Islet of Langerhans (tissue), 1 donor: ENCODE results near the gene TNFRSF12A.

Source experiments
- FAIRE-seq: peaks from one replicate; lab custom pipeline; 2011; peaks lifted over from hg19 to GRCh38; lab: Jason Lieb, UNC

TNFRSF12A gene

DNA sequence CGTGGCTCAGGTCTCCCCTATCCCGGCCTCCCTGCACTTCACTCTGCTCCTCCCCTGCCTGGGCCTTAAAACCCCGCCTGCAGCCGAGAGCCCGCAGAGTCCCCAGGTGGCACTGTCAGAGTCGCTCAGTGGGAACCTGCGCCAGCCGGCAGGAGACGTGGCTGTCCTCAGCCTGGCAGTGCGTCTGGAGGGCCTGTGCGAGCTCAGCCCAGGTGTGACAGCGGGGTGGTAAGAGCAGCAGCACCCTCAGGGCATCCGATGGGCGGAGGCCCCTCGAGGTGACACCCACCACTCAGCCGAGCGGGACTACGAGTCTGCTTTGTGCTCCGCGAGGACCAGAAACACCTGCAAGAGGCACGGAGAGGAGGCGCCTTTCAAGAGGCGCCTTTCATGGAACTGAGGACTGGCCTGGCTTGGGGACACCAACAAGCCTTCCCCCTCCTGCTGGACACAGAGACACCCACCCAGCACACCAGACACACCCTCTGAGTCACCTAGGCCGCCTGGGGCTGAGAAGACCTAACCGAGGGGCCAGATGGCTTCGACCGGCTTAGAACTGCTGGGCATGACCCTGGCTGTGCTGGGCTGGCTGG, 7.2 kb upstream of the TNFRSF12A start, which contains the start of gene CLDN9:
Gene CLDN9 (plus strand): TSS at position 96 of the 593 bp plus-strand sequence. CDS start 440 bp downstream, at position 536.
- FAIRE-seq: no peak

DNA sequence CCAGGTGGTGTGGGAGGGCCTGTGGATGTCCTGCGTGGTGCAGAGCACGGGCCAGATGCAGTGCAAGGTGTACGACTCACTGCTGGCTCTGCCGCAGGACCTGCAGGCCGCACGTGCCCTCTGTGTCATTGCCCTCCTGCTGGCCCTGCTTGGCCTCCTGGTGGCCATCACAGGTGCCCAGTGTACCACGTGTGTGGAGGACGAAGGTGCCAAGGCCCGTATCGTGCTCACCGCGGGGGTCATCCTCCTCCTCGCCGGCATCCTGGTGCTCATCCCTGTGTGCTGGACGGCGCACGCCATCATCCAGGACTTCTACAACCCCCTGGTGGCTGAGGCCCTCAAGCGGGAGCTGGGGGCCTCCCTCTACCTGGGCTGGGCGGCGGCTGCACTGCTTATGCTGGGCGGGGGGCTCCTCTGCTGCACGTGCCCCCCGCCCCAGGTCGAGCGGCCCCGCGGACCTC, 6.6 kb upstream of the TNFRSF12A start:
- FAIRE-seq: no peak

DNA sequence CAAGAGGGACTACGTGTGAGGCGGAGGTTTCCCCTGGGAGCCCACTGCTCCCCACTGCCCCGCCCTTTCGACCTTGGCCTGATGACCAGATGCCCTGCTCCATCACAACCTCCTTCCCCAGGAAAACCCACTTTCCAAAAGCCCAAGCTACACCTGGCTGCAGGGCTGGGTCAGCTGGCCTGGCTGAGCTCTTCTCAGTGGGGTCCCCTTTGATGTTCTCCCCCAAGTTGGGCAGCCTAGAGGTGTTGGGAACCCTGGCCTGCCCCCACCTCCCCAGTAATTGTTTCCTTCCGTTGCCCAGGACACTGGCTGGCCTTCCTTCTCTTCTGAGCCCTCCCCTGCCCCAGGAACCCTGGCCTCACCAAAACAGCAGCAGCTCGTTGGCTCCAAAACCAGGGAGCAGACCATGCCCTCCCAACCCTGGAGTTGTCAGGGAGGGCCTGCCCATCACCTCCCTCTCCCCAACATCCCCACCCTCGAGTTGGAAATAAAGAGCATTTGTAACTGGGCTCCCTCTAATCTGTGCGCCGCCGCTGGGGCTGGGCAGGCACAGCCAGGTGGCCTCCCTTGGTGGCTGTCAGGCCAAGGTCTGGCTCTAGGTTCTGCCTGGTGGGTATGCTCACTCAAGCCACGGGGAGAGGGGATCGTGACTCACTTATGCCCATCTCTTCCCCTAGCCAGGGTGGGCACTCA, 6.0 kb upstream of the TNFRSF12A start:
- no peak for FAIRE-seq

DNA sequence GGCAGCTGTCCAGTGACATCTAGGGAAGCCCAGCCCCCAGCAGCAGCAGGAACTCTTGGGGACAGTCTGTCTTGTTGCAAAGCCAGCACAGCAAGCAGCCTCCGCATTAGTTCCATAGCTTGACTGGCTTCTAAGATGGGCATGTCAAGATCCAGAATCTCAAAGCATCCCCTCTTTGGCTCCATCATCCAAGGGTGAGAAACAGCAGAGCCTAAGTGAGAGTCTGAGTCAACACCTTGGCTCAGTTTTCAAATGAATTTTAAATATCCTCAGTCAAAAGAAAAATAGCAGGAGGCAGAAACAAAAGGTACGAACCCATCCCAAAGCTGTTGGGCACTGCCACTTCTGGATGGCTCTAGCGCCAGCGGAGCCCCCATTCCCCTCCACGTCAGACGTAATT, 5.2 kb upstream of the TNFRSF12A start:
- no peak for FAIRE-seq

DNA sequence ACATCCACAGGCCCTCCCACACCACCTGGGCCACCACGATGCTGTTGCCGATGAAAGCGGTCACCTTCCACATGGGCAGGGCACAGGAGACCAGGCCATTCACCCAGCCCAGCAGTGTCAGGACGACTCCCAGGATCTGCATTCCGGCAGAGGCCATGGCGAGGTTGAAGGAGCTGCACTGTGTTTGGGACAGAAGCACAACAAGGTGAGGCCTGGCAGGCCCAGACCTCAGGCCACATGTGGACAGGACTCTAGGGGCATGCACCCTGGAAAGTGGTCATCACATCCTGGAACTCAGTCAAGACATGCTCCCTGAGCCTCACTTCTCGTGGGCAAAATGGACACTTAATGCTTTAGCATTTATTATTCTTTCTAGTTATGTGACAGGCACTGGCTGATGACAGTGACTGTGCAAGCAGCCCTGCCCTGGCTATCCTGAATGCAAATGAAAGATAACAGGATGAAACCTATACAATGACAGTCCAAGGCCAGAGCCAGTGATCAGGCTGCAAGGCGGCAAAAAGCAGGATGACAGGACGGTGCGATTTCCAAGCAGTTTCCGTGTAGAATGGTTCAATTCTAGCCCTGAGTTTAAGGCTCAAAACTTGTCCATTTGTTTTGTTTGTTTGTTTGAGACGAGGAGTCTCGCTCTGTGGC, 4.2 kb upstream of the TNFRSF12A start:
- FAIRE-seq: no peak

DNA sequence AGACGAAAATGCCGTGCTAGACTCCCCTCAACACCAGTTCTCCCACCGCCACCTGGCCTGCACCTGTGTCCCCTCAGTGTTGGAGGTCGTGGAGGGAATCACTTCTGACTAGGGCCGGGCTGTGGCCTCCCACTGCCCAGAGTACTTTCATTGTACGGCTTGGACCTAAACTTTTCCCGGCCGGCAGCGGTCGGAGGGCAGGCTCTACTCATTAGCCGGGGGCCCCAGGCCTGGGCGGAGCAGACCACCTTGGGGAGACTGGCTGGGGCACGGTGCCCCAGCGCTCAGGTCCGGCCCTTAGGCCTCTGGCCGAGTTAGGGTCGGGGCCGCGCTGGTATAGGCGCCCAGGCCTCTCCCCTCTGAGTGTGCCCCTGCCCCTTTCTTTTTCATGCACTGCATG, 2.8 kb upstream of the TNFRSF12A start:
- FAIRE-seq: no peak

DNA sequence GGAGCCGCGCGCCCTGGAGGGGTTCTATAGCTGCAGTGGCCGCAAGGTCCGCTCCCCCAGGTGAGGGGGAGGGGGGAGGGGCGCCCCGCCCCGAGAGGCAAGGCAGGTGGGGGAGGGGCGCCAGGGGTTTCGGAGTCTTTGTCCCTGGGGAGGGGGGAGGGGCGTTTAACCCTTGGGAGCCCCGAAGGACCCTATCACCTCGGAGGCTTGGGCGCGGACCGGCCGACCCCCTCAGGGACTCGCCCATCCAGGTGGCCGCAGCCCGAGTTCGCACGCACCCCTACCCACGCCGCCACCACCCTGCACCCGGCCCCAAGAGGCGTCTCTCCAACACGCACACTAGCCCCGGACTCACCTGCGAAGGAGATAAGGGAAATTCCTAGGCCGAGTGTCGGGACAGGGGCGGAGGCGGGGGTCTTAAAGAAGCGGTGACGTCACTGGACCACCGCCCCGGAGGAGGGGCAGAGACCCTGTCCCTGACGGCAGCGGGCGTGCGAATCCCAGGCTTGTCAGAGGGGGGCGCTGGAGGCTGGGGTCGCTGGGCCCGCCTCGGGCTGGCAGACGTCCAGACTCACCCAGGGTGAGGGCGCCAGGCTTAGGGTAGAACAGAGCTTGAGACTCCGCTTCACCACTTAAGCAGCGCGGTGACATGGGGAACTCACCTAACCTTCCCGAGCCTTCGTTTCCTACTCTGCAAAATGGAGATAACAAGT, 2.2 kb upstream of the TNFRSF12A start, which contains the start of gene CLDN6:
Gene CLDN6 (minus strand): TSS at position 390 of the 713 bp plus-strand sequence. CDS start 2,162 bp downstream, outside the sequence.
- FAIRE-seq: no peak

DNA sequence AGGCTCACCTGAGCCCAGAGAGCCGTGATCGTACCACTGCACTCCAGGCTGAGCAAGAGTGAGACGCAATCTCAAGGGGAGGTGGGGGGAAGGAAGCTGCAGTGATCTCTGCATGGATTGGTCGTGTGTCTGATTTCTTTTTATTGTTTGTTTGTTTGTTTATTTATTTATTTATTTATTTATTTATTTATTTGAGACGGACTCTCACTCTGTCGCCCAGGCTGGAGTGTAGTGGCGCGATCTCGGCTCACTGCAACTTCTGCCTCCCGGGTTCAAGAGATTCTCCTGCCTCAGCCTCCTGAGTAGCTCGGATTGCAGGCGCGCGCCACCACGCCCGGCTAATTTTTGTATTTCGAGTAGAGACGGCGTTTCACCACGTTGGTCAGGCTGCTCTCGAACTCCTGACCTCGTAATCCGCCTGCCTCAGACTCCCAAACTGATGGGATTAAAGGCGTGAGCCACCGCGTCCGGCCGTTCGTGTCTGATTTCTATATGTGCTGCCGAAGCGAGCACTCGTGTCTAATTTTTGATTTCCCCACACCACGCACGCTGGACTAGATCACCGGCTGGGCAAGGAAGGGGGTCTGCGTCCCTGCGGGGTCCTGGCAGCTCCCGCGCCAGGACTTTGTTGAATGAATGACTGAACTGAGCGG, 448 bp upstream of the TNFRSF12A start:
- FAIRE-seq: no peak

DNA sequence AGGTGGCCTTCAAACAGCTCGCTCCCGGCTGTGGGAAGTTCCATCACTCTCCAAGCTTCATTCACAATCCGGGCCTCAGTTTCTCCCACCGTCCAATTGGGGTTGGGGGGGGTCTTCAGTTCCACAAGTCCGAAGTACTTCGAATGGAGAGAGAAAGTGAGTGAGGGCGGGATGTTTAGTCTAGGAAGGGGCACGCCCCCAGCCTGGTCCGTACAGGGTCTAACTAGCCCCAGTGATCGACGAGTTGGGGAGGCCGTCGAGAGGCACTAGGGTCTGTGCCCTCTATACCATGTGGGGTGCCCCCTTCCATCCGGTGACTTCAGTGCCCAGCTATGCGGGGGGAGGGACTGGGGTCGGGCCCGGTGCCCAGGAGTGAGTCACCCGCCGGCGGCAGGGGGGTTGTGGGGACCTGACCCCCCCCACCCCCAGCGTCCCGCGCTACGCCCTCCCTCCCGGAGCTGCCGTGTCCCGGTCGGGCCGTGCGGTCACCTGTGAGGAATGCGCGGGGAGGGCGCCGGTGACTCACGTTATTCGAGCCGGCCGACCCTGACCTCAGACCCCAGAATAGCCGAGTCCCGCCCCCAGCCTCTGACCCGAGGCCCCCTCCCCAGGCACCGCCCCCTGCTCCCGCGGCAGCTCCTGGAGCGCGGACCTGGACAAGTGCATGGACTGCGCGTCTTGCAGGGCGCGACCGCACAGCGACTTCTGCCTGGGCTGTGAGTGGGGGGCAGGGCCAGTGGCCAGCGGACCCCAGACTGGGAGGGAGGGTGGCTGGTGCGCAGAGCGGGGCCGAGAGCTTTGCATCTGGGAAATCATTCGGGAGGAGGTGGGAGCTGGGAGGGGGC, 658 bp downstream of the TNFRSF12A start:
- FAIRE-seq: no peak

DNA sequence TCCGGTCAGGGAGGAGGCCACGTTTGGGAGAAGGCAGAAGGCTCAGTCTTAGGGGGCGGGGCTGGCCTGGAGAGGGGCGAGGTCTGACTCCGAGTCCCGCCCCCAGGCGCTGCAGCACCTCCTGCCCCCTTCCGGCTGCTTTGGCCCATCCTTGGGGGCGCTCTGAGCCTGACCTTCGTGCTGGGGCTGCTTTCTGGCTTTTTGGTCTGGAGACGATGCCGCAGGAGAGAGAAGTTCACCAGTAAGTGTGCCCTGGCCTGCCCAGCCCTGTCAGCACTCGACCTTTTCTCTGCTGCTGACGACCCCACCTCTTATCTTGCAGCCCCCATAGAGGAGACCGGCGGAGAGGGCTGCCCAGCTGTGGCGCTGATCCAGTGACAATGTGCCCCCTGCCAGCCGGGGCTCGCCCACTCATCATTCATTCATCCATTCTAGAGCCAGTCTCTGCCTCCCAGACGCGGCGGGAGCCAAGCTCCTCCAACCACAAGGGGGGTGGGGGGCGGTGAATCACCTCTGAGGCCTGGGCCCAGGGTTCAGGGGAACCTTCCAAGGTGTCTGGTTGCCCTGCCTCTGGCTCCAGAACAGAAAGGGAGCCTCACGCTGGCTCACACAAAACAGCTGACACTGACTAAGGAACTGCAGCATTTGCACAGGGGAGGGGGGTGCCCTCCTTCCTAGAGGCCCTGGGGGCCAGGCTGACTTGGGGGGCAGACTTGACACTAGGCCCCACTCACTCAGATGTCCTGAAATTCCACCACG, 1.5 kb downstream of the TNFRSF12A start:
- no peak for FAIRE-seq

DNA sequence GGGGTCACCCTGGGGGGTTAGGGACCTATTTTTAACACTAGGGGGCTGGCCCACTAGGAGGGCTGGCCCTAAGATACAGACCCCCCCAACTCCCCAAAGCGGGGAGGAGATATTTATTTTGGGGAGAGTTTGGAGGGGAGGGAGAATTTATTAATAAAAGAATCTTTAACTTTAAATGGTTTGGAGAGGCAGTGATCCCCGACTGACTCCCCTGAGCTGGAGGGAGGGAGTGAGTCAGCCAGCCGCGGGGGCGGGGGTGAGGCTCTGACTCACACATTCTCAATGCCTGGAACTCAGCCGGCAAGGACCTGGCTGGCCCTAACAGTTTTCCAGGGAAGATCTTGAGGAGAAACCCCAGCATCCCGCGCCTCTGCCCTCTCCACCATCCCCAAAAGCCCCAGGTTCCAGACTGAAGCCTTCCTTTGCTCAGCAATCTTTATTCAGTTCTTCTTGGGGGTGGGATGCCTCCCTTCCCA, 2.1 kb downstream of the TNFRSF12A start:
- no peak for FAIRE-seq

DNA sequence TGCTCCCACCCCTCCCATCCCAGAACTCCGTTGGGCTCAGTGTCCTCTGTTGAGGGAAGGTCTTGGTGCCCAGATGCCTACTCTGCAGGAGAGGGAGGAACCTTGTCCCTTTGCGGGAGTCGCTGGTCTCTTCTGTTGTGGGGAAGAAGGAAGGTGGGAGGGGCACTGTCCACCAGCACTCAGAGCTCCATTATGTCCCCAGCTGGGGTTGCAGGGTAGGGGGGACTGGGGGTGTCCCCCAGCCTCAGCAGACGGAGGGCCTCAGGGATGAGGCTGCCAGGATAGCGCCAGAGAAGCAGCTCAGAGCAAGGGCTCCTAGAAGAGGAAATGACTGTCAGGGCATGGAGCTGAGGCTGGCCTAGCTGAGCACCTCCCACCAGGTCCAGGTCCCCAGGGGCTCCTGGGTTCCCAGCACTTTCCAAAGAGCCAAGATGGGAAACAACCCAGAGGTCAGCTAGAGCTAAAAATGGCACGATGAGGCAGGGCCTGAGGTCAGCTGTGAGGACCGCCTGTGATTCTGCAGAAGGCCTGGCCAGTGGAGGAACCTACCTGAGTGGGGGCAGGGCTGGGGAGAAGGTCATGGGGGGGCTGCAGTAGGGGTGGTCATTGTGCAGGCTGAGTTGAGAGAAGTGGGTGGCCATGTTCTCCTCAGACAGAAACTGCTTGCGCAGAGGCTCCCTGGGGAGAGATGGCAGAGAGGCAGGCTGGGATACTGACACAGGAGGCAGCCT, 2.7 kb downstream of the TNFRSF12A start:
- no peak for FAIRE-seq

DNA sequence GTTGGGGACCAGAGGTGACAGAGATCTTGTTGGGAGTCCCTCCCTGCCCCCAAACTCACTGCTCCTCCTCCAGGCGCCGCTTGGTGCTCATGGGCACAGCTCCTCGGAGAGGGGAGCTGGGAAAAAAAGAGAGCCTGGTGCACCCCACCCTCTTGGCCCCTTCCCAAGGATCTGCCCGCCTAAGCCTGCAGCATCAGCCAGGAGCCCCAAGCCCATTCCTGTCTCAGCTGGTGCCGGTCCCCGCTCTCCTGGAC, 3.2 kb downstream of the TNFRSF12A start:
- no peak for FAIRE-seq

DNA sequence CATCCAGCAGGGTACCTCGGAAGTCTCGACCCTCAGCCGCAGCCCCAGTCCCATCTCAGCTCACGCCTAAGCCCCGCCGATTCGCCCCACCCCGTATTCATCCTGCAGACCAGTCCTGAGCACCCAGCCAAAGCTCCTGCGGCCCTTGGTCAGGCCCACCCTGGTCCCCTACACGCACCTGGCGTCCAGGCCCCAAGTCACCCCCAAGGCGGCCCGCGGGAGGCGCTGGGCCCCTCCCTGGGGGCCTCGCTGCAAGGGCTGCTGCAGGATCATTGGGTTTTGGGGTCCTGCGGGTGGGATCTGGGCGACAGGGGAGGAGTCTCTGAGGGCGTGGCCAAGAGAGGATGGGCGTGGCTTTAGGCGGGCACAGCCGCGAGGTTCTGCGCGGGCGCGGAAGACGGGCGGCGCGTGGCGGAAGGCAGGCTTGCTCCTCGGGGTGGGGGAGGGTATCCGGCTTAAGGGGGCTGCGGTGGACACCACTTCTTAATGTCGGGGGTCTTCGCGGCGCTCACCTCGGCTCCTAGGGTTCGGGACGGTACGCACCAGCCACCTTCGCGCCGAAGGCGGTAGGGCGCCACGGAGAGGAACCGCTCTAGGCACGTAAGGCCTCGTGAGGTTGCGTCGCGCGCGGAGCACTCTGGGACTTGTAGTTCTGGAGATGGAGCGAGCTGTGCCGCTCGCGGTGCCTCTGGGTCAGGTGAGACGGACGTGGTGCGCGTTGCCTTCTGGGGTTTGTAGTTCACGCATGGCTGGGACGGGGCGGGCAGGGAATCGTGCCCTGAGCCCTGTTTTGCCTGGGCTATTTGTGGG, 3.7 kb downstream of the TNFRSF12A start, which contains the start of the genes HCFC1R1 and THOC6:
Gene HCFC1R1 (minus strand): TSS at position 274 of the 810 bp plus-strand sequence. CDS start 1 bp downstream, at position 273.
Gene THOC6 (plus strand): TSS at position 367 of the 810 bp plus-strand sequence. CDS start 292 bp downstream, at position 659.
- no peak for FAIRE-seq

DNA sequence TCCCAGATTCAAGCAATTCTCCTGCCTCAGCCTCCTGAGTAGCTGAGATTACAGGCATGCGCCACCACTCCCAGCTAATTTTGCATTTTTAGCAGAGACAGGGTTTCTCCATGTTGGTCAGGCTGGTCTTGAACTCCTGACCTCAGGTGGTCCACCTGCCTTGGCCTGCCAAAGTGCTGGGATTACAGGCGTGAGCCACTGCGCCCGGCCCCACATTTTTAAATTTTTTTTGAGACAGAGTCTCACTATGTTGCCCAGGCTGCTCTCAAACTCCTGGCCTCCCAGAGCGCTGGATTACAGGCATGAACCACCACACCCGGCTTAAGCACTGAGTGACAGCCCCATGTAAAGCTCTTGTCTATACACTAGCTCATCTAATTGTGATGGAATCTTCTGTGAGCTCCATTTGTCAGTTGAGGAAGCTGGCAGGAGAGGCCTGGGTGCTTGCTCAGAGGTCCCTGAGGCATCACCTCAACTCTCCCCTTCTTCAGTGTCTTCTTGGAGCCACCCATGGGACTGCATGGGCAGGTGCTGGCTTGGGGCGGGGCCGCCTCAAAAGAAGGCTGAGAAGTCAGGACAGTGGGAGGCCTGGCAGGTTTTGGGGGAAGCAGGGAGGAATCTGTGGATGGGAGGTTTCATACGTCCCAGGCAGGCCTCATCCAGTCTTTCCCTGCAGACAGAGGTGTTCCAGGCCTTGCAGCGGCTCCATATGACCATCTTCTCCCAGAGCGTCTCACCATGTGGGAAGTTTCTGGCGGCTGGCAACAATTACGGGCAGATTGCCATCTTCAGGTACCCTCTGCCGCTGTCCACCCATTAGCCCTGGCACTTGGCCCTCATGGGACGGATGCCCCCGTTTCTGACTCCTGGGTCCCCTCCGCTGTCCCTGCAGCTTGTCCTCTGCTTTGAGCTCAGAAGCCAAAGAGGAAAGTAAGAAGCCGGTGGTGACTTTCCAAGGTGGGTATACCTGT, 5.1 kb downstream of the TNFRSF12A start:
- FAIRE-seq: no peak

DNA sequence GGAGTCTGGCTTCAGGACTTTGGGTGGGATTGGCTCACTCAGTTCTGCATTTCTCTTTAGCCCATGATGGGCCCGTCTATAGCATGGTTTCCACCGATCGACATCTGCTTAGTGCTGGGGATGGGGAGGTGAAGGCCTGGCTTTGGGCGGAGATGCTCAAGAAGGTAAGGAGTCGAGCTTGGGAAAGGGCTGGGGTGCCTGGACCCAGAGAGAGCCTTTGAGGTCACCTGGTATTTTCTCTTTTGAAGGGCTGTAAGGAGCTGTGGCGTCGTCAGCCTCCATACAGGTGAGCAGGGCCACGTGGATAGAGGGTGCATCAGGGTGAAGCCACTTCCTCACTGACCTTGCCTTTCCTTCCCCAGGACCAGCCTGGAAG, 5.8 kb downstream of the TNFRSF12A start:
- no peak for FAIRE-seq
